Measurements from ENCODE around the gene EBLN1.
"Not testable (repeated sequence)": the region's sequence is repeated elsewhere in the genome, so short reads cannot be mapped to it uniquely, and the experiment has no call there.

Gene EBLN1

GRCh38 chr10:22226599-22226998 is 8.8 kb upstream of the EBLN1 start:
- no peak for DNase-seq

DNA sequence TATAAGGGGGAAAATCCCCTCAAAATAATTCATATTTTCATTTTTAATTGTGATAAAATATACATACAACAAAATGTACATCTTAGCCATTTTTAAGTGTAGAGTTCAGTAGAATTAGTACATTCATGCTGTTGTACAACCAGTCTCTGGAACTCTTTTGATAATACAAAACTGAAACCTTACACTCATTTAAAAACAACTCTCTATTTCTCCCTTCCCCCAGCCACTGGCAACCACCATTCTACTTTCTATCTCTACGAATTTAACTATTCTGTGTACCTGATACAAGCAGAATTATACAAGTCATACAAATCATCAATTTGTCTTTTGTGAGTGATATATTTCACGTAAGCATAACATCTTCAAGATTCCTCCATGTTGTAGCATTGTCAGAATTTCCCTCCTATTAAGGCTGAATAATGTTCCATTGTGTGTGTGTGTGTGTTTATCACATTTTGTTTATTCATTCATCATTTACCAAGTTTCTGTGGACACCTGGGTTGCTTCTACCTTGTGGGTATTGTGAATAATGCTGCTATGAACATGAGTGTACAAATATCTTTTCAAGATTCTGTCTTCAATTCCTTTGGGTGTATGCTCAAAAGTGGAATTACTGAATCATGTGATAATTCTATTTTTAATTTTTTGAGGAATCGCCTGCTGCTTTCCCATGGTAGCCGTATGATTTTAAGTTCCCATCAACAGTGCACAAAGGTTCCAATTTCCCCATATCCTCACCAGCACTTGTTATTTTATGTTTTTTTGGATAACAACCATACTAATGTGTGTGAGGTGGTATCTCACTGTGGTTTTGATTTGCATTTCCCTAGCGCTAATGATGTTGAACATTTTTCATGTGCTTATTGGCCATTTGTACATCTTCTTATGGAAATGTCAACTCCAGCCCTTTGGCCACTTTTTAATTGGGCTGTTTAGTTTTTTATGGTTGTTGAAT is 4.7 kb upstream of the EBLN1 start:
- DNase-seq, result no peak

- no peak for DNase-seq
Observed at GRCh38 chr10:22219308-22219707, 1.5 kb upstream of the EBLN1 start.

GRCh38 chr10:22218448-22218847 is 633 bp upstream of the EBLN1 start:
- DNase-seq, result no peak

DNA sequence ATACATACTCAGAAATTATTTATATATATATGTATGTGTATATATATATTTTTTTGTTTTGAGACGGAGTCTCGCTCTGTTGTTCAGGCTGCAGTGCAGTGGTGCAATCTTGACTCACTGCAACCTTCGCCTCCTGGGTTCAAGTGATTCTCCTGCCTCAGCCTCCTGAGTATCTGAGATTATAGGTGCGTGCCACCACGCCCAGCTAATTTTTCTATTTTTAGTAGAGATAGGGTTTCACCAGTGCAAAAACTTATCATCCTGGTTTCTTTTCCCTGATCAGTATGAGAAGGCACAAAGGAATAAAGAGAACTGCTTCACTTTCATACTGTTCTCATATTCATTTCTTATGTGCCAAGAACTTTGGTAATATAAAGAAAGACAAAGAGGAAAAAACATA is 731 bp downstream of the EBLN1 start:
- DNase-seq, result not testable (repeated sequence)

DNA sequence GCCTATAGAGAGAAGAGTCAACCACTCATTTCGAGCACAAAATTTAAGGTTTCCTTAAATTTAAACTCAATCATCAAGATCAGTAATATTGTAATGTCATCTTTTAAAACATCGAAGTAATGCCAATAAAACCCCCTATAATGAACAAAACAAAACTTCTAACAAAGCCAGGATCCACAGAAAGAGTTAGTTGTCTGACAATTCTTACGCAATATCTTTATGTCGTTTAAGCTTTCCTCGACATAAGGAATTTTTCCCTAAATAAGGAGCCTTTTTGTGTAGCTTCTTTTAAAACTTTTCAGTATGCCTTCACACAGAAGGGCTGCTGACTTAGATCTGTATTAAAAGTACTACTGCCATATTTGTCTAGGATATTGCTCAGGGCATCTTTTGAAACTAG is 7.5 kb downstream of the EBLN1 start:
- DNase-seq, result no peak

GRCh38 chr10:22193945-22194344 is 23.9 kb downstream of the EBLN1 start:
- no peak for DNase-seq

- no peak for DNase-seq
Observed at GRCh38 chr10:22185586-22185985, 32.2 kb downstream of the EBLN1 start.

- DNase-seq, result no peak
Observed at GRCh38 chr10:22183771-22184461, 33.9 kb downstream of the EBLN1 start.

DNA sequence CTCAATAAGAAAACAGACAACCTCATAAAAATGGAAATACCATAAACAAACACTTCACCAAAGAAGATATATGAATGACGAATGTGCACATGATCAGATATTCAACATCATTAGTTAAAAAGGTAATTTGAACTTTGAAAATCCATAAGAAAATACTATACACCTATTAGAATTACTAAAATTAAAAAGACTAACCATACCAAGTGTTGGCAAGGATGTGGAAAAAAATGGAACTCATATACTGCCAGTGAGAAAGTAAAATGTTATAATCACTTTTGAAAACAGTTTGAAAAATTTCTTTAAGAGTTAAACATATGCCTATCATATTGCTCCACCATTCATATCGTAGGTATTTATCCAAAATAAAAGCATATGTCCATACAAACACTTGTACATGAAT is 37.1 kb downstream of the EBLN1 start:
- no peak for DNase-seq

DNA sequence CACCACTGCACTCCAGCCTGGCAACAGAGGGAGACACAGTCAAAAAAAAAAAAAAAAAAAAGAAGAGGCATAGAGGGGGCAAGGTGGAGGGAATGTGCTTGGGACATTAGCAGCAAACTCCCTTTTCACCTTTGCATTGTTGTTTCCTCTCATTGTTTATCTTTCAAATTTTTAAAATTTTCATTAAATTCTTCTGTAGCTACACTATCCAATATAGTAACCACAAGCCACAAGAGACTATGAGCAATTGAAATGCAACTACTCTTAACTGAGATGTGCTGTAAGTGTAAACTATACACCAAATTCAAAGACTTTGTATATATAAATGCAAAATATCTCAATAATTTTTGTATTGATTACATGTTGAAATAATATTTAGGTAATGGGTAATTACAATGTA is 43.4 kb downstream of the EBLN1 start:
- DNase-seq, result no peak

- no peak for DNase-seq
Observed at GRCh38 chr10:22171131-22171530, 46.7 kb downstream of the EBLN1 start.

GRCh38 chr10:22170582-22170981 is 47.2 kb downstream of the EBLN1 start:
- DNase-seq, result no peak

DNA sequence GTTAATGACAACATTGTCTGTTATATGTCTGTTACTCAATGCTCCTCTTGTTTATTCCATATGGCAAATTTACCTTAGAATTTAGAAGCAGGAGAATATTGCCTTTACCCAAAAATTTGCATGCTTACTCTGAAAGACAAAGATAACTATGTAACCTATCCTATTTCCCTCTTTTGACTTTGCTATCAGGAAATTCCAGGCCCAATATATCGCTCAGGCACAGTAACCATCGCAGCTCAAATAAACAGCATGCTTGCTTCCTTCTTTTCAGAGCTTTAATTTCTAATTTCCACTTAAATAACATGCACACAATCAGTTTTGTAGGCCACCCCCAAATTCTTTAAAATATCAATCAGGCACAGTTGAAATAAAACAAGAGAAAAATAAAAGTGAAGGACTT is 57.8 kb downstream of the EBLN1 start:
- DNase-seq, result no peak

DNA sequence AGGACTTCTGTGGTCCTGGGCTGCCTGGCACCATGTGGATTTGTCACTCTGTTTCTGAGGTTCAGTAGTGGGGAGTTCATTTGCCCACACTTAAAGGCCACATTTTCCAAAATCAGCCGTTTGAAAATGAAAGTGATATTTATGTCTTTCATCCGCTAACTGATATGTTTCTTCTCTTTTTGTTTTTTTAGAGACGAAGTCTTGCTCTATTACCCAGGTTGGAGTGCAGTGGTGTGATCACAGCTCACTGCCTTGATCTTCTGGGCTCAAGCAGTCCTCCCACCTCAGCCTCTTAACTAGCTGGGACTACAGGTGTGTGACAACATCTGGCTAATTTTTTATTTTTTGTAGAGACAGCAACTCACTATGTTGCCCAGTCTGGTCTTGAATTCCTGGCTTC is 58.6 kb downstream of the EBLN1 start:
- DNase-seq, result no peak
